GM18519 (cell line): ENCODE results near the gene MAMDC4.
"Not testable (repeated sequence)": the region's sequence is repeated elsewhere in the genome, so short reads cannot be mapped to it uniquely, and the experiment has no call there.

Experiments
- ATAC-seq: cut with Tn5 transposase; IDR thresholded peaks from one replicate; pipeline ENCODE4 v1.9.1; 2021; ENCODE audit warnings: mild to moderate bottlenecking, moderate library complexity; ENCODE audit not compliant: unreplicated experiment, low FRiP score

The MAMDC4 gene

DNA sequence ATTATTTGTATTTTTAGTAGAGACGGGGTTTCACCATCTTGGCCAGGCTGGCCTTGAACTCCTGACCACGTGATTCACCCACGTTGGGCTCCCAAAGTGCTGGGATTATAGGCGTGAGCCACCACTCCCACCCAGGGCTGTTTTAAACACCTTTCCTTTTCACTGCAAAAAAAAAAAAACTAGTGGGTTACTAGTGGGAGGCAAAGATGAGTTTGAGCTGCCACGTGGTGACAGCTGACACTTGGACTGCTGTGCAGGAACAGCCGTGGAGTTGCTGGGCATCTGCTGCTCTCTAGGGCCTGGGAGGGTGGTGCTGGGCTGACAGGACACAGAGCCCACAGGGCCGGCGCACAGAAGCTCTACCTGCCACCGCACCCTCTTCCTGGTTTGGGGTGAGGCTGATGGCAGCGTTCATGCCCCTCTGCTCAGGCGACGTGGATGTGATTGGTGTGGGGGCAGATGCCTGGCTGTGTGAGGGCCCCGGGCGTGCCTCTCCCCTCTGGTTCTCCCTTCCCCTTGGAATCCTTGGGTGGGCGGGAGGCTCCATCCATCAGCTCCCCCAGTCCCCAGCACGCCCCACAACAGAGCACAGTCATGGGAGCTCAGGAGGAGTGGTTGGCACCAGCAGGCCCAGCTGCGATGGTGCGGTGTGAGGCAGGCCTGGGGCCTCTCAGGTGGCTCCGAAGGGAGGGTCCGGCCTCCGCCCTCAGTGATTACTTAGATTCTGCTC is 27.5 kb upstream of the MAMDC4 start:
- no peak for ATAC-seq

DNA sequence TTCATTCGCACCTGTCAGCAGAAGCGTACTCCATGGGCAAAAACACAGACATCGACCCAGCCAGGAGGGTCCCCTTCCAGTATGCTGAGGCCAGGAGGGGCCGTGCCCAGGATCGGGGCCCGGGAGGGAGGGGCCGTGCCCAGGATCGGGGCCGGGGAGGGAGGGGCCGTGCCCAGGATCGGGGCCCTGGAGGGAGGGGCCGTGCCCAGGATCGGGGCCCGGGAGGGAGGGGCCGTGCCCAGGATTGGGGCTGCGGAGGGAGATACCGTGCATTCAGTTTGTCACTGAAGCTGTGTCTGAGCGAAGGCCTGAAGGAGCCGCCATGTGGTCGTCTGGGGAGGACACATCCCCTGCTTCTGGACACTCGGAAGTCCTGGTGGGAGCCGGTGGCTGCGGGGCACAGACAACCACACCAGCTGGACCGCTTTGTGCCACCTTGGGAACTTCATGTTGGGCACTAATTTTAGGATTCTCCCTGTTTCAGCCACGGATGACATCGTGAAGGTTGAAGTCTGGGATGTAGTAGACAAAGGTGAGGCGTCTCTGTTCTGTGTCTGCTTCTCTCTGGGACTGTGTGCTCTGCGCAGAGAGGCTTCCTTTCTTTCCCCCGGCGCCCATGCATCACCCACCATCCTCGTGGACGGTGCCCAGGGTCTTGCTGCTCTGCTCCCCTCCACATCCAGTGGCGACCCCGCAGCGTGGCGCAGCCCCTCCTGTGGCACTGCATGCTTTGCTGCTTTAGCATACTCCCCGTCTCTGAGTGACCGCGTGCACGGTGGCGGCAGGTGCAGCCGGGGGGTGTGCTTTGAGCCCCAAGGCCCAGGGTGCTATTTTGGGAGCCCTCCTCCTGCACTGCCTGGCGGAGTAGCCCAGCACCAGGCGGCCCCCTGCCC is 26.6 kb upstream of the MAMDC4 start:
- ATAC-seq: no peak

DNA sequence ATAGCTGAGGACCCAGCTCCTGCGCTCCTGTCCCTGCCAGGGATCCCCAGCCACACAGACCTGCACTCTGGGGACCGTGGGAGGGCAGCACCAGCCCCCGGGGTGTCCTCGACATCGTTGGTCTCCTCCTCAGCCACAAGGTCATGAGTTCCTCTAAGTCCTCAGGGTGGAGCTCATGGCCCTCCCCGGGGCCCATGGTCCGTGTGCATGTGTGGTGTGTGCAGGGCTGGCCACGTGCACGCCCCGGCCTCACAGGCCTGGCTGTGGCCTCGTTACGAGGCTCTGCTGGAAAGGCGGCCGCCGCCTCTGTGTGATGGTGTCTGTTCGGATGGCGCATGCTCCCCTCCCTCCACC is 26.0 kb upstream of the MAMDC4 start:
- ATAC-seq: no peak

DNA sequence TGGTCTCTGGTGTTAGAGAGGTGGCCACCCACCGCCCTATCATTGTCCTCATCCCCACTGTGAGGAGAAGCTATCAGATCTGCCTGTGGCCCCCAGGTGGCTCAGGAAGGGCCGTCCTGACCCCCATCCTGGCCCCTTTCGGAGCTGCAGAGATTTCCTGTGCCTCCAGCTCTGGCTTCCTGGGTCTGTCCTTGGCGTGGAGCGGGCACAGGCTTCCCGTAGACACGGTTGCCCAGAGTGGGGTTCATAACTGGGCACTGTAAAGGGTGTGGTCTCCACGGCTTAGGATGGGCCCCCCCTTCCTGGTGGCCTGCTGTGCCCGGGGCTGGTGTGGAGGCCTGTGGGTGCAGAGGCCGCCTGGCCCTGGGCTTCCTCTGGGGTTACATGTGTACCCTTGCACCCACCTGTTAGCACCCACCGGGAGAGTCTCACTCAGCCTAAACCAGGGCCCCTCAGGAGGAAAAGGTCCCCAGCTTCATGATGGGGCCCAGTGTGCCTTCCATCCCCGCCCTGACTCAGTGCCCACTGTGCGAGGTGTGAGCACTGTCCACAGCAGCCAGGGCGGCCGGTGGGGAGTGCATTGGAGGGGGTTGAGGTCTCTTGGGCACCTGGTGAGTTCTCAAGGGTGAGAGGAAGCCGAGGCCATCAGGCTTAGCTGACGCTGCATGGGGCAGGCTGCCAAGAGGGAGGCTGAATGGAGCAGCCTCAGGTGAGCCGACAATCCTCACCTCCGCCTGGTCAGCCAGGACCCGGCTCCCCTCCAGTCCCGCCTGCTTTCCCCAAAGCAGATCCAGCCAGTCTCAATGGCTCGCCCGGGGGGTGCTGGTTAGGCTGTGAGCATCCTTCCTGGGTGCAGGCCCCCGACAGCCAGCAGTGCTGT is 25.2 kb upstream of the MAMDC4 start:
- no peak for ATAC-seq

DNA sequence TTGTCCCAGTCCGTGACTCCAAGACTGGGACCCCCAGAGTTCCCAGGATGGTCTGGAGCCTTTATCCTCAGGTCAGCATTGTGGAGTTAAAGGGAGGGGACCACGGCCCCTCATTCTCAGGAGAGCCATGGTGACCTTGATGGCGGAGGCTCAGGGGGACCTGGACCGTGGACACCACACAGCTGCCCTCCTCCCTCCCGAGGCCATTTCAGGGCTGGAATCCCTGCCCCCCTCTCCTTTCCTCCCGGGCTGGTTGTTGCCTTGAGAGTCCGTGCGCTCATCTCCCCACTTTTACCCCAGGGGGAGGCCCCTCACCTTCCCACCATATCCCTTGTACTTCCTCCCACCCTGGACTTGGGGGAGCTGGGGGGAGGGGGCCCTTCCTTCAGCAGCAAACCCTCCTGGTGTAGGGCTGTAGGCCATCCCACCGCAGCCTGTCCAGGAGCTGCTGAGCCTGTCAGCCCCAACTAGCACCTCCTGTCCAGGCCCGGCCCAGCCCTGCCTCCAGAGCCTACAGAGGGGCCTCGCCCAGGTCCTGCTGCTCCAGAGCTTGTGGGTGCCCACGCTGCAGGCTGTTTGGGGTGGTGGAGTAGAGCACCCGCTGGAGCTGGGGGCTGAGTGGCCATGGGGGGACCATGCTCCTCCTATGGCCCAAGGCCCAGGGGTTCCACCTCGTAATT is 24.2 kb upstream of the MAMDC4 start:
- ATAC-seq: no peak

DNA sequence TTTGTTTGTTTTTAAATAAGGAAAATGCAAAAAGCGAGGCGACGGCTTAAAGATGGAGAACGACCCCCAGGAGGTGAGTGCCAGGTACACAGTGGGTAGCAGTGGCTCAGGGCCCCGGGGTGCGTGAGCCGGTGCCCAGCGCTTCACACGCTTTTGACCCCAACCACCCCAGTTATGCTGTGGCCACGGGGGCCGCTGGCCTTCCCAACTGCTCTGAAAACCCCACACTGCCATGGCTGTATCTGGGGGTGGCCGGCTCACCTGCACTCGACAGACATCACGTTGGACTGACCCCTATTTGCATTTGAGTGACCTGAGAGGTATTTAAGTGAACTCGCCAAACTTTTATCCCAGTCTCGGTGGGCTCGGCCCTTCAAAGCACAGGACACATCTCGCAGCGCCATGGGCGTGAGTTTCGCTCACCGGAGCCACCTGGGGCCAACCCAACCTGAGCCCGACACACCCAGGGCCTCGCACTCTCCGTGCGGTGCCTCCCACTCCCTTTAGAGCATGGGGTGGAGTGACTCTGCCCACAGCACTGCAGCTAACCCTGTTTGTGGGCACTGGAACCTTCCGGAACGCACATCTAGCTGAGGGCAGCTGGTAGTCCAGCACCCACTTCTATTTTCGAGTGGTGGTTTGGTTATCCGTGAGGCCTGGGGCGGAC is 23.5 kb upstream of the MAMDC4 start:
- no peak for ATAC-seq

DNA sequence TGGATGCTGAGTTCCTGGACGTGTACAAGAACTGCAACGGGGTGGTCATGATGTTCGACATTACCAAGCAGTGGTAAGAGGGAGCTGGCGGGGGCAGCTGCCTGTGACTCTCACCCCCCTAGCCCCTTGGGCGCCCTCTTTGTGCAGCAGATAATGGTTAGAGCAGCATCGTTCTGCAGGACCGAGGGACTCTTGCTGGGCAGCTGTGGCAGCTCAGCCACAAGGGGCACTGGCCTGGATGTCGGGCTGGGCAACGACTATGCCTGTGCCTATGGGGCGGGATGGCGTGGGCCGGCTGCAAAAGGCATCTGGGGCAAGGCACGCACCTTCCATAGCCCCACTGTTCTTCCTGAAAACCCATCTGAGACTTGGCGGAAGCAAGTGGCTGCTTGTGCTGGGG is 22.7 kb upstream of the MAMDC4 start:
- no peak for ATAC-seq

DNA sequence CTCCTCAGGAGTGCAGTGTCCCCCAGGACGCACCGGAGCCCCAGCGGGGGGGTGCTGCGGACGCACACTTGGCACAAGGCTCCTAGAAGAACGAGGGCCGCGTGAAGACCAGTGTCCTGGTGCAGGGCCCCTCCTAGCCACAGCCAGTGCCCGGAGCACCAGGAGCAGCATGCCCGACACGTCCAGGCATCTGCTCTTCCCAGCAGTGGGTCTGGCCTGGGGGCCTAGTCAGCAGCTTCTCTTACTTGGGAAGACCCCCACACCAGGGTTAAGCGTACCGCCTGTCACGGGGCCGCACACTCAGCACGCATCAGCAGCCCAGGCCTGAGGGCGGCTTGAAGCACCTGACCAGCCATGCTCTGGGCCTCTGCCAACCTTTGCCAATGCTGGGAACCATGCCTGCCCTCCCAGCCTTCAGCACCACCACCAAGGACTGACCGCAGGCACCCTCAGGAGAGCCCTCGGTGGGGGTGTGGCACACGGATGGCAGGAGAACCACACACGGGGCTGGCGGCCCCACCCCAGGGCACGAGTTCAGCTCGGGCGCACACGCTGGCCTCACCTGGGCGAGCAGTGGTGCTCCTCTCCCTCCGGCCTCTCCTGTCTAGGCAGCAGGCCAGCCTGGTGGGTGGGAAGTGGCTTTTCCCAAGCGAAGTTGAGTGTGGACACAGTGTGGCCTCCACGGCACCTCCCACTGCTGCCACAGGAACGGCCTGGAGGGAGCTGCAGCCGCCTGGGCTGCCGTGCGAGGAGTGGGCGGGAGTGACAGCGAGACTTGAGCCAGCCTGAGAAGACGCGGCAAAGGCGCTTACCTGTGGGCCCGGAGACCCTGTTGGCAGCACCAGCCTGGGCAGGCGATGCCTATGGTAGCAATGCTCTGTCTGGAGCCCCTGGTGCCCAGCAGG is 21.9 kb upstream of the MAMDC4 start:
- ATAC-seq: no peak

DNA sequence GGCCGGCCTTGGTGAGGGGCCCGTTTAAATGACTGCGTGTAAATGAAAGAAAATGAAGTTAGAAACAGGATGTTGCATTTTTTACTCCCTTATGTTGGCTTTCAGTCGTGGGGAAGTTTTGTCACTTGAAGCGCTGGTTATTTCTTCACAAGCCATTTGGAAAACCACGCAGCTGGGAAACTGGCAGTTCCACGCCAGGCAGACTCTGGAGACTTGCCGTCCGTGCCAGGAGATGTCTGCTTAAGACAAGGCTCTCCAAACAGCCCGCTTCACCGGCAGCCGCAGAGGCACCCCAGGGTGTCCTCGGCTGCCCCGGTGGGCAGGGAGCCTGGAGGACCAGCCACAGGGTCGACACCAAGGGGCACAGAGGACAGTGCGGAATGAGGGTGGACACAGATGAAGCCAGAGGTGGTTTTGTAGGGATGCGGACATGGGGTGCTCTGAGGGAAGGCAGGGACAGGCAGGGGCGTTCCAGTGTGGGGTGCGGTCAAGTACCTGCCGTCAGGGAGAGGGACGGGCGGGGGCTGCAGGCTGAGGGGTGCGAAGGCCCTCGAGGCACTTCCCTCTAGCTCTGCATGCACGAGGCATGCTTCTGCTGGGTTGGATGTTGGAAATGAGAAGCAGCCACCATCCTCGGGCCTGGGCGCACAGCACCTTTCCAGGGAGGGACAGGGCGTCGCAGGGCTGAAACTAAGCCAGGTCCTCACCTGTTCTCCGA is 21.0 kb upstream of the MAMDC4 start:
- no peak for ATAC-seq

DNA sequence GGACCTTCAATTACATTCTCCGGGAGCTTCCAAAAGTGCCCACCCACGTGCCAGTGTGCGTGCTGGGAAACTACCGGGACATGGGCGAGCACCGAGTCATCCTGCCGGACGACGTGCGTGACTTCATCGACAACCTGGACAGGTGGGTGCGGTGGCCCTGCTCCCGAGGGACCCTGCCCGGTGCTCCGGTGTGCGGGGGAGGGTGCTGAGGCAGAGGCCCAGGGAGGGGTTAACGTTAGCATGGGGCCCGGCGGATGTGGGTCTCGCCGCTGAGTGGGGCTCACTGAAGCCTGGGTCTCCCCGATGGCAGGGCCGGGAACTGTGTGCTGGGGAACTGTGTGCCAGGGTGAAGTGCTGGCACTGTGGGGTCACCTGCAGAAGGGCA is 20.4 kb upstream of the MAMDC4 start:
- ATAC-seq: no peak

DNA sequence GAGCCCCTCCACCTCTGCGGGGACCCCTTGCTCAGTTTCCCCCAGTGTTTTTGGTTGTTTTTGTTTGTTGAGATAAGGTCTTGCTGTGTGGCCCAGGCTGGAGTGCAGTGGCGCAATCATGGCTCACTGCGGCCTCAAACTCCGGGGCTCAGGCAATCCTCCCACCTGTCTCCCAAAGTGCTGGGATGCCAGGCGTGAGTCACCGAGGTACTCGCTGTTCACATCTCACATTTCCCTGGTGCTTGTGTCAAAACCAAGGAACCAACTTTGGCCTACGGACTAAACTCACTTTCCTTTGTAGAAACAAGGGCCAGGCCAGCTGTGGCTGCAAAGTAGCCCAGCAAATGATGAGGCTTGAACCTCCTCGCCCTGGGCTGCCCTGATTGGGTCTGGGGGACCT is 19.6 kb upstream of the MAMDC4 start:
- ATAC-seq: no peak

DNA sequence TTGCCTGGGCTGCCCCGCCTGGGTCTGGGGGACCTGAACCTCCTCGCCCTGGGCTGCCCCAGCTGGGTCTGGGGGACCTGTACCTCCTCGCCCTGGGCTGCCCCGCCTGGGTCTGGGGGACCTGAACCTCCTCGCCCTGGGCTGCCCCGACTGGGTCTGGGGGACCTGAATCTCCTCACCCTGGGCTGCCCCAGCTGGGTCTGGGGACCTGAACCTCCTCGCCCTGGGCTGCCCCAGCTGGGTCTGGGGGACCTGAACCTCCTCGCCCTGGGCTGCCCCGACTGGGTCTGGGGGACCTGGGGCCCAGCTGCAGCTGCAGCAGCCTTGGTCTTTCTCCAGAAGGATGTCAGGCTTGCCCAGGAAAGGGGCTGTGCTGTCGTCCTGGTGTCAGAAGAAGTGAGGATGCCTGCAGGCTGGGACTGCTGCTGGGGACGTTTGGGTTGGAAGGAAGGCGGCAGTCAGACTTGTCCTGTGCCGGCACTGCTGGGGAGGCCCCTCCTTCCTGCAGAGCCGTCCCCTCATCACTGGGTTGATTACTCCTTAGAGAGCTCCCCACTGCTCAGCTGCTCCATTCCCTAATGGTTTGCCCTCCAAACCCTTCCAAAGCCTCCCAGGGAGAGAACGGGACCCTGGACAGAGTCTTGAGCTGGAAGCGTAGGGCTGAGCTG is 18.6 kb upstream of the MAMDC4 start:
- ATAC-seq: not testable (repeated sequence)

DNA sequence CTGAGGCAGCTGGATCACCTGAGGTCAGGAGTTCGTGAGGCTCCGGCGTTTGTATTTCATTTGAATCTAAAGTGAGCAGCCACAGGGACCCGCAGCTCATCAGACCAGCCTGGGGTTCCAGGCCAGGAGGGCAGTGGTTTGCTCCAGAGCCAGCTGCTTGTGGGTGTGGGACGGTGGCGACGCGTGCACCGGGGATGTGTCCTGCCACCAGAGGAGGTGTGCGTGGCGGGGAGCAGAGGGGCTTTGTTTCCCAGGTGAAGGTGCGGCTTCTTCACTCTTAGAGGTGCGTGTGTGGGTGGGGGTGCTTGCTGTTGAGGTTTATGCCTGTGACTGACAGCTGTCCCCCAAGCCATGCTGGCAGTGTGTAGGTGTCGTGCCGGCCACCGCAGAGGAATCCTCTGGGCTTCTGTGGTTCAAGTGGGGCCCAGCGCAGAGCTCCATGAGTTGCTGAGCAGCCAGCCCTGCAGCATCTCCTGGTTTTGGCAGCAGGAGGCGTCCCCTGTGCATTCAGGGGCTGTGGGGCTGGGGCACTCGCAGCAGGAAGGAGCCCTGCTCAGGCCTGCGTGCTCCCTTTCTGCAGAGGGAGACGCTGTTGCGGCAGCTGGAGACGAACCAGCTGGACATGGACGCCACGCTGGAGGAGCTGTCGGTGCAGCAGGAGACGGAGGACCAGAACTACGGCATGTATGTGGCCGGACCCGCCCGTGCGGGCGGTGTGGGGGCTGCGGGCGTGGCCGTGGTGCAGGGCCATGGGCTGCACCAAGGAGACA is 16.8 kb upstream of the MAMDC4 start:
- no peak for ATAC-seq

DNA sequence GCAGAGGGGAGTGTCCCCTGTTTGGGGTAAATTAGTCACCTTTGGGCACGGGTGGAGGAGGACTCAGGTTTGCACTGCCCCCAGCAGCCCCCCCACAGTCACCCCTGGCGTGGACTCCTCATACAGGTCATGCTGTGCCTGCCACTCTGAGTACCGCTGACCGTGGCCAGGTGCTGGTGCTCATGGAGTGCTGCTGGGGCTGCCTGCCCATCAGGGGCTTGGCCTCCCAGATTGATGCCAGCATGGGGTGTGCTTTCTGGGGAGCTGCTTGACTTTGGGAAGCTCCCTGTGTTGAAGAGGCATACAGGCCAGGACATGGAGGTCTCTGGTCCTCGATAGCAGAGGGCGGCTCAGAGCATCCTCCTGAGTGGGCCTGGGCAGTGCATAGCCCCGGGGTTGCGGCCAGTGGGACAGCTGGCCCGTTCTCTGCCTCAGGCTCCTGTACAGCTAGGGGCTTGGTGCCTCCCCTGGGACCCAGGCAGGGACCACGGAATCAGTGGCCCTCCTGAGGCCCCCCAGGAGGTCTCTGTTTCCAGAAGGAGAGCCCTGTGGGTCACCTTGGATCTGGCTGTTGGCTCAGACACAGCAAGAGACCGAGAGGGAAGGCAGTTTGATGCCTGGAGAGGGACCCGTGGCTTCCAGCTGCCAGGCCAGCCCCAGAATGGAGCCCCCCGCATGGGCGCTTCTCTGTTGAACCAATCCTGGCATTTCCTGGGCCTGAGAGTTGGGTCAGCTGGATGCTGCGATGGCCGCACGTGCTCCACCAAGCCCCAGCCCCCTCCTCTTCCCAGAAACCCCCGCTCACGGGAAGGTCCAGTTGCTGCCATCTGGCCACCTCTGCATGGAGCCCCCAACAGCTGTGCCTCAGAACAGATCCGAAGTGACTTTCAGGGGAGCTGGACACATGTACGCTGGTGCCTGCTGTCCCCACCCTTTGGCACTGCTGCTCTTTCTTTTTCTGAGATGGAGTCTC is 15.9 kb upstream of the MAMDC4 start:
- no peak for ATAC-seq

DNA sequence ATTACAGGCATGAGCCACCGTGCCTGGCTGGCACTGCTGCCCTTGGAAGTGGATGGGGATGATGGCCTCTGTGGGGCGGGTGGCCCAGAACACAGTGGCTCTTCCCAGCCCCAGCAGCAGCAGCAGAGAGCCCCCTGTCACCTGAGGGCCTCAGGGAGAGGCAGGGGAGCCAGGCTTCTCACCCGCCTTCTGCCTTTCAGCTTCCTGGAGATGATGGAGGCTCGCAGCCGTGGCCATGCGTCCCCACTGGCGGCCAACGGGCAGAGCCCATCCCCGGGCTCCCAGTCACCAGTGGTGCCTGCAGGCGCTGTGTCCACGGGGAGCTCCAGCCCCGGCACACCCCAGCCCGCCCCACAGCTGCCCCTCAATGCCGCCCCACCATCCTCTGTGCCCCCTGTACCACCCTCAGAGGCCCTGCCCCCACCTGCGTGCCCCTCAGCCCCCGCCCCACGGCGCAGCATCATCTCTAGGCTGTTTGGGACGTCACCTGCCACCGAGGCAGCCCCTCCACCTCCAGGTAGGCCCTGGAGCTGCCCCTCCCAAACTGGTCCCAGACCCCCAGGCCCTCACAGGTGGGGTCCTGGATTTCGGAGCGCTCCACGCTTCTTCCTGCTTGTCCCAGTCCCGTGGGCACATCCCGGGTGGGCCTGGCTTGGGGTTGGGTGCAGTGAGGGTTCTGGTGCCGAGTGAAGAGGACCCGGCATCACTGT is 14.8 kb upstream of the MAMDC4 start:
- ATAC-seq: no peak
